HG02642 (cell line): ENCODE data around the gene AMD1.
"Not testable (repeated sequence)": the region's sequence is repeated elsewhere in the genome, so short reads cannot be mapped to it uniquely, and the experiment has no call there.

Experiments used
- ATAC-seq: cut with Tn5 transposase; IDR thresholded peaks from one replicate; pipeline ENCODE4 v1.9.1; 2021; ENCODE audit warnings: mild to moderate bottlenecking; ENCODE audit not compliant: unreplicated experiment, poor library complexity

Gene AMD1

GRCh38 chr6:110873981-110874879 is at the start of gene AMD1:
AMD1 (plus strand) TSS chr6:110874785; CDS start chr6:110875106, 321 bp downstream.
- ATAC-seq = peak; percentile 78

- ATAC-seq = no peak
These were observed 48.1 kb upstream of the AMD1 start for GRCh38 chr6:110826236-110827129.

GRCh38 chr6:110828396-110828795 is 46.2 kb upstream of the AMD1 start:
- ATAC-seq = no peak

GRCh38 chr6:110831405-110831804 is 43.2 kb upstream of the AMD1 start:
- no peak for ATAC-seq

GRCh38 chr6:110833831-110834230 is 40.8 kb upstream of the AMD1 start:
- no peak for ATAC-seq

GRCh38 chr6:110835751-110836150 is 38.8 kb upstream of the AMD1 start:
- ATAC-seq = not testable (repeated sequence)

GRCh38 chr6:110841266-110841665 is 33.3 kb upstream of the AMD1 start:
- no peak for ATAC-seq

- ATAC-seq = no peak
These were observed 24.8 kb upstream of the AMD1 start for GRCh38 chr6:110849781-110850180.

- no peak for ATAC-seq
These were observed 21.8 kb upstream of the AMD1 start for GRCh38 chr6:110852773-110853172.

GRCh38 chr6:110853754-110854477 is 20.7 kb upstream of the AMD1 start:
- no peak for ATAC-seq

- no peak for ATAC-seq
These were observed 18.3 kb upstream of the AMD1 start for GRCh38 chr6:110856296-110856695.

- ATAC-seq = no peak
These were observed 16.6 kb upstream of the AMD1 start for GRCh38 chr6:110858016-110858415.

GRCh38 chr6:110858562-110859214 is 15.9 kb upstream of the AMD1 start:
- no peak for ATAC-seq

GRCh38 chr6:110859335-110859792 is 15.2 kb upstream of the AMD1 start:
- no peak for ATAC-seq

- ATAC-seq = no peak
These were observed 9.8 kb upstream of the AMD1 start for GRCh38 chr6:110864824-110865223.

GRCh38 chr6:110874880-110875547 is 429 bp downstream of the AMD1 start:
- peak; percentile 25 for ATAC-seq

GRCh38 chr6:110875548-110876169 is 1.1 kb downstream of the AMD1 start:
- ATAC-seq = peak; percentile 27

- peak; percentile 33 for ATAC-seq
These were observed 1.7 kb downstream of the AMD1 start for GRCh38 chr6:110876170-110876773.
